ENCODE measurements around the gene ATP5MG.

The ATP5MG gene

DNA sequence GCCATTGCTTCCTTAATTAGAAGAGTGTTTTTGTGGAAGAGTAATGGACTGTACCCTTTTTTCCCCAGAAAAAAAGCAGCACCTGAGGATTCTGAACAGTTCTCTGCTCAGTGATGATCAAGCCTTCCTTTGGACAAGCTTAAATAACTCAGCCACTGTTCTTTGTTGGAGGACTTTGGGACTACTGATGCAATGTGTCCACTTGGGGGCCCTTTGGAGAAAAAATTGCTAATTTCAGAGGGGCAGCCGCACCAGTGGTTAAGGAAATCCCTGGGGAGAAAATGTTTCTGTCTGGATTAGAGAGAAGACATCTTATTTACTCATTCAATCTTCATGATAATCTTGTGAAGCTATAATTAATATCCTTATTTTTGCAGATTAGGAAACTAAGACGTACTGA is 29.6 kb downstream of the ATP5MG start:
- H3K9me3 ChIP-seq (ENCODE audit: low read length): no peaks in the 10 kb centered on the region
- H3K9me2 ChIP-seq (ENCODE audit: low read depth, low read length): no peaks in the 10 kb centered on the region
- H3K4me1 ChIP-seq (ENCODE audit: insufficient read depth, low read length, severe bottlenecking): peaks cover 8% of the 10 kb centered on the region
- H3K4me2 ChIP-seq (ENCODE audit: low read length): no peak overlapping the region
- H4K20me1 ChIP-seq (ENCODE audit: insufficient read depth, low read length): no peaks in the 10 kb centered on the region
- H3K36me3 ChIP-seq (ENCODE audit: insufficient read depth, low read length): no peaks in the 10 kb centered on the region
- H3K9ac ChIP-seq (ENCODE audit: low read length): no peak overlapping the region
- H3K27ac ChIP-seq (ENCODE audit: low read depth, low read length, poor library complexity, severe bottlenecking): no peak overlapping the region
- TF ChIP-seq EZH2 (IDR thresholded peaks at IDR 0.05; ENCODE audit: borderline replicate concordance, low read length) (no peak), CTCF (IDR thresholded peaks at IDR 0.05; ENCODE audit: low read length) (no peak)
- H2AFZ ChIP-seq (ENCODE audit: low read length): no peak overlapping the region
- H3K4me3 ChIP-seq (ENCODE audit: low read depth, low read length, poor library complexity, severe bottlenecking): no peak overlapping the region
- H3F3A ChIP-seq (ENCODE audit: insufficient read depth, low read length): no peaks in the 10 kb centered on the region
- no peaks in the 10 kb centered on the region for H3K27me3 ChIP-seq (ENCODE audit: insufficient read depth, low read length)
- H3K79me2 ChIP-seq (ENCODE audit: insufficient read depth, low read length): no peaks in the 10 kb centered on the region

DNA sequence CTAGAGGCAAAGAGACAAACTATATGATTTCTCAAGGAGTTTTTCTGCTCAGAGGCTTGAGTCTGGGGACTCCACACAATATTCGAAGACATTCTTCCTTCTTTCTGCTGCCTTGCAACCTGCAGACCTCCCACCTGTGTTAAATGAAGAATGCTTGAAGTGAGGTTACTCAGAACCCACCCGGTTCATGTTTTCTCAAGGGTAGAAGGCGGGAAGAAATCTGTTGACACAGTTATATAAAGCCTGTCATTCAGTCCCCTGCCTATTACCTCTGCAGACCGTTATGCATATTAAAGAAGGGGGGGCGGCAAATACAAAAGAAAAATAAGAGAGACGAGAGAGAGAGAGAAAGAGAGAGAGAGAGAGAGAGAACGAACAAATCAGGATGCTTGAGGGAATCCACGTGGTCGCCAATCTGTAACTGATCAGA is 32.7 kb downstream of the ATP5MG start:
- TF ChIP-seq CTCF (IDR thresholded peaks at IDR 0.05; ENCODE audit: low read length): no peak
- TF ChIP-seq EZH2 (IDR thresholded peaks at IDR 0.05; ENCODE audit: borderline replicate concordance, low read length): no peak
- no peaks in the 10 kb centered on the region for H3K9me3 ChIP-seq (ENCODE audit: low read length)
- H3K9me2 ChIP-seq (ENCODE audit: low read depth, low read length): no peaks in the 10 kb centered on the region
- no peaks in the 10 kb centered on the region for H4K20me1 ChIP-seq (ENCODE audit: insufficient read depth, low read length)
- peaks cover 24% of the 10 kb centered on the region for H3K79me2 ChIP-seq (ENCODE audit: insufficient read depth, low read length)
- H3K36me3 ChIP-seq (ENCODE audit: insufficient read depth, low read length): no peaks in the 10 kb centered on the region
- peak overlapping the region; percentile 79; the same call in 1 of the 2 replicates for H3K9ac ChIP-seq (ENCODE audit: low read length)
- H3F3A ChIP-seq (ENCODE audit: insufficient read depth, low read length): no peaks in the 10 kb centered on the region
- H3K4me1 ChIP-seq (ENCODE audit: insufficient read depth, low read length, severe bottlenecking): peaks cover 22% of the 10 kb centered on the region
- peak overlapping the region; percentile 88 for H3K4me3 ChIP-seq (ENCODE audit: low read depth, low read length, poor library complexity, severe bottlenecking)
- H3K27me3 ChIP-seq (ENCODE audit: insufficient read depth, low read length): no peaks in the 10 kb centered on the region
- H3K27ac ChIP-seq (ENCODE audit: low read depth, low read length, poor library complexity, severe bottlenecking): no peak overlapping the region
- peak overlapping the region; percentile 99 for H3K4me2 ChIP-seq (ENCODE audit: low read length)
- H2AFZ ChIP-seq (ENCODE audit: low read length): no peak overlapping the region

- Histone ChIP-seq H3F3A (ENCODE audit: insufficient read depth, low read length) (no peaks in the 10 kb centered on the region), H3K36me3 (ENCODE audit: insufficient read depth, low read length) (no peaks in the 10 kb centered on the region), H3K4me2 (ENCODE audit: low read length) (peak overlapping the region; percentile 99), H3K9me3 (ENCODE audit: low read length) (no peaks in the 10 kb centered on the region), H2AFZ (ENCODE audit: low read length) (no peak overlapping the region), H3K27ac (ENCODE audit: low read depth, low read length, poor library complexity, severe bottlenecking) (peak overlapping the region; percentile 91), H3K27me3 (ENCODE audit: insufficient read depth, low read length) (no peaks in the 10 kb centered on the region), H3K79me2 (ENCODE audit: insufficient read depth, low read length) (peaks cover 30% of the 10 kb centered on the region), H3K9ac (ENCODE audit: low read length) (peak overlapping the region; percentile 79), H3K4me1 (ENCODE audit: insufficient read depth, low read length, severe bottlenecking) (peaks cover 28% of the 10 kb centered on the region), H4K20me1 (ENCODE audit: insufficient read depth, low read length) (no peaks in the 10 kb centered on the region), H3K9me2 (ENCODE audit: low read depth, low read length) (no peaks in the 10 kb centered on the region), H3K4me3 (ENCODE audit: low read depth, low read length, poor library complexity, severe bottlenecking) (peak overlapping the region; percentile 88)
- no peak for TF ChIP-seq EZH2 (IDR thresholded peaks at IDR 0.05; ENCODE audit: borderline replicate concordance, low read length)
- TF ChIP-seq CTCF (IDR thresholded peaks at IDR 0.05; ENCODE audit: low read length): 0 out of 2 replicates have a peak, but pooled peaks have one; percentile 4
Measured at GRCh38 chr11:118434553-118435289, 33.3 kb downstream of the ATP5MG start.

Data from OCI-LY1 (cell line).